Measurements from ENCODE around the gene WSB1. TPM values are rescaled to one million over a fixed set of nuclear protein-coding genes. Genes with fewer than 3 reads are reported as not detected.

The WSB1 gene
- total RNA-seq, 1 experiment from 2014 or later: 157 TPM

DNA sequence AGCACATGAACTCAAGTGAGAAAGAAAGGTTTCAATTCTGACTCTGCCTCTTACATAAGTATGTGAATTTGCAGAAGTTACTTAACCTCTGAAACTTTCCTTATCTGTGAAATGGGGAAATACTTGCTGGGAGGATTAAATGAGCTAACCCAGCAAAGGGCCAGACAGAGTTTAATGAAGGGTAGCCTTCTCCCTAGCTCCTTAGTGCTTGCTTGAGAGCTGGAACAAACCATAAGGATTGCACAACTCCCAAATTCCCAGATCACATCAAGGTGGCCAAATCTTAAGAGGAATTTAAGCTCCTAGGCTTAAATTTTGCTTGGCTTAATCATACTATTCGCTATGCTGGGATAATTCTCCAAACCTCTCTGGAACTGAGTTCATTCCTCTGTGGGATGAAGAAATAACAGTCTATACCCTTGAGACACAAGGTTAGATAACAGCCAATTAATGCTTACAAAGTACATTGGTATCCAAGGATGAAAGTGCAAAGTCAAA lies 11.8 kb upstream of the WSB1 start:
- BruUV-seq (replicated peaks): no TSS peak
- ChIA-PET CTCF (interaction anchor here (1.2 kb wide), 1 partner anchor 13 kb away, joined by 3 read pairs; no protein-coding TSS in a partner anchor), POLR2A (no interaction called here)
- Mint-ChIP-seq H3K27me3 (ENCODE audit: insufficient read depth, unreplicated experiment) (no peaks in the 10 kb centered on the region), H3K4me3 (ENCODE audit: unreplicated experiment) (no peak overlapping the region), H3K4me1 (ENCODE audit: low read depth, unreplicated experiment) (peaks cover 7% of the 10 kb centered on the region), H3K9me3 (ENCODE audit: unreplicated experiment) (no peaks in the 10 kb centered on the region), H3K36me3 (ENCODE audit: insufficient read depth, unreplicated experiment) (no peaks in the 10 kb centered on the region), H3K27ac (ENCODE audit: unreplicated experiment) (no peak overlapping the region)
- Histone ChIP-seq H3K36me3 (ENCODE audit: control insufficient read depth, insufficient read depth, low read length) (no peaks in the 10 kb centered on the region), H3K9me3 (no peaks in the 10 kb centered on the region), H3K4me1 (peaks cover 10% of the 10 kb centered on the region), H3K4me3 (ENCODE audit: low read depth, low read length) (no peak overlapping the region), H3K27me3 (replicated peaks; ENCODE audit: control insufficient read depth, insufficient read depth, low read length) (no peaks in the 10 kb centered on the region)
- intact Hi-C loops (cut with micrococcal nuclease; ENCODE audit: unreplicated experiment): no loop called here
- TF ChIP-seq, protein P1, sequence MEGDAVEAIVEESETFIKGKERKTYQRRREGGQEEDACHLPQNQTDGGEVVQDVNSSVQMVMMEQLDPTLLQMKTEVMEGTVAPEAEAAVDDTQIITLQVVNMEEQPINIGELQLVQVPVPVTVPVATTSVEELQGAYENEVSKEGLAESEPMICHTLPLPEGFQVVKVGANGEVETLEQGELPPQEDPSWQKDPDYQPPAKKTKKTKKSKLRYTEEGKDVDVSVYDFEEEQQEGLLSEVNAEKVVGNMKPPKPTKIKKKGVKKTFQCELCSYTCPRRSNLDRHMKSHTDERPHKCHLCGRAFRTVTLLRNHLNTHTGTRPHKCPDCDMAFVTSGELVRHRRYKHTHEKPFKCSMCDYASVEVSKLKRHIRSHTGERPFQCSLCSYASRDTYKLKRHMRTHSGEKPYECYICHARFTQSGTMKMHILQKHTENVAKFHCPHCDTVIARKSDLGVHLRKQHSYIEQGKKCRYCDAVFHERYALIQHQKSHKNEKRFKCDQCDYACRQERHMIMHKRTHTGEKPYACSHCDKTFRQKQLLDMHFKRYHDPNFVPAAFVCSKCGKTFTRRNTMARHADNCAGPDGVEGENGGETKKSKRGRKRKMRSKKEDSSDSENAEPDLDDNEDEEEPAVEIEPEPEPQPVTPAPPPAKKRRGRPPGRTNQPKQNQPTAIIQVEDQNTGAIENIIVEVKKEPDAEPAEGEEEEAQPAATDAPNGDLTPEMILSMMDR (IDR thresholded peaks at IDR 0.05; ENCODE audit: insufficient read depth in 1 of 2, low read depth in 1 of 2, low read length in 1 of 2, severe bottlenecking in 1 of 2, unreplicated experiment in 1 of 2): no peak
- no peak for DNase-seq

GRCh38 chr17:27283060-27283459 lies 10.9 kb upstream of the WSB1 start:
- POLR2A ChIA-PET: no interaction called here
- Mint-ChIP-seq H3K4me1 (ENCODE audit: low read depth, unreplicated experiment) (peaks cover 7% of the 10 kb centered on the region), H3K9me3 (ENCODE audit: unreplicated experiment) (no peaks in the 10 kb centered on the region), H3K36me3 (ENCODE audit: insufficient read depth, unreplicated experiment) (no peaks in the 10 kb centered on the region), H3K27me3 (ENCODE audit: insufficient read depth, unreplicated experiment) (no peaks in the 10 kb centered on the region), H3K27ac (ENCODE audit: unreplicated experiment) (no peak overlapping the region), H3K4me3 (ENCODE audit: unreplicated experiment) (no peak overlapping the region)
- CTCF ChIA-PET: no interaction called here
- no peaks in the 10 kb centered on the region for H3K36me3 ChIP-seq (ENCODE audit: control insufficient read depth, insufficient read depth, low read length)
- H3K27me3 ChIP-seq (replicated peaks; ENCODE audit: control insufficient read depth, insufficient read depth, low read length): no peaks in the 10 kb centered on the region
- TF ChIP-seq, protein P1 (IDR thresholded peaks at IDR 0.05; ENCODE audit: insufficient read depth in 1 of 2, low read depth in 1 of 2, low read length in 1 of 2, severe bottlenecking in 1 of 2, unreplicated experiment in 1 of 2): no peak
- H3K4me1 ChIP-seq: peaks cover 10% of the 10 kb centered on the region
- no peaks in the 10 kb centered on the region for H3K9me3 ChIP-seq
- intact Hi-C loops (cut with micrococcal nuclease; ENCODE audit: unreplicated experiment): no loop called here
- DNase-seq: no peak
- no peak overlapping the region for H3K4me3 ChIP-seq (ENCODE audit: low read depth, low read length)
- no TSS peak for BruUV-seq (replicated peaks)

- Mint-ChIP-seq H3K9me3 (ENCODE audit: unreplicated experiment) (no peaks in the 10 kb centered on the region), H3K27me3 (ENCODE audit: insufficient read depth, unreplicated experiment) (no peaks in the 10 kb centered on the region), H3K4me3 (ENCODE audit: unreplicated experiment) (no peak overlapping the region), H3K27ac (ENCODE audit: unreplicated experiment) (no peak overlapping the region), H3K4me1 (ENCODE audit: low read depth, unreplicated experiment) (peaks cover 7% of the 10 kb centered on the region), H3K36me3 (ENCODE audit: insufficient read depth, unreplicated experiment) (no peaks in the 10 kb centered on the region)
- intact Hi-C loops (cut with micrococcal nuclease; ENCODE audit: unreplicated experiment): no loop called here
- CTCF ChIA-PET: no interaction called here
- no peak for DNase-seq
- BruUV-seq (replicated peaks): no TSS peak
- no peaks in the 10 kb centered on the region for H3K27me3 ChIP-seq (replicated peaks; ENCODE audit: control insufficient read depth, insufficient read depth, low read length)
- no peaks in the 10 kb centered on the region for H3K9me3 ChIP-seq
- POLR2A ChIA-PET: no interaction called here
- H3K4me3 ChIP-seq (ENCODE audit: low read depth, low read length): no peak overlapping the region
- TF ChIP-seq, protein P1 (IDR thresholded peaks at IDR 0.05; ENCODE audit: insufficient read depth in 1 of 2, low read depth in 1 of 2, low read length in 1 of 2, severe bottlenecking in 1 of 2, unreplicated experiment in 1 of 2): no peak
- H3K36me3 ChIP-seq (ENCODE audit: control insufficient read depth, insufficient read depth, low read length): no peaks in the 10 kb centered on the region
- H3K4me1 ChIP-seq: peaks cover 10% of the 10 kb centered on the region
Observed at GRCh38 chr17:27283751-27284150, 10.2 kb upstream of the WSB1 start.
